Lung (tissue), 12 donors: Measurements from ENCODE around the gene RAPGEF1. TPM values are rescaled to one million over a fixed set of nuclear protein-coding genes. Genes with fewer than 3 reads are reported as not detected.

Experiments
- ATAC-seq: fragments of 200-7000 bp; cut with Tn5 transposase; one replicate; pipeline ENCODE4 v1.9.1; 2020; ENCODE audit warnings: moderate number of reproducible peaks; ENCODE audit not compliant: insufficient read depth, low FRiP score
- DNase-seq, 3 donors: peaks; one replicate each; pipeline ENCODE4 v3.0.0-alpha.2; 2013 to 2017
- H3K27ac ChIP-seq, 2 donors: one replicate each; pipeline ENCODE4 v1.5.1; 2013; ENCODE audit warnings: mild to moderate bottlenecking in 2 of 2, moderate library complexity in 2 of 2, control low read depth in 1 of 2, inconsistent platforms in 1 of 2, low read depth in 1 of 2, low read length in 1 of 2
- H3K27me3 ChIP-seq, 3 donors: one replicate each; pipeline ENCODE4 v1.5.1; 2013; ENCODE audit warnings: low read length in 2 of 3; ENCODE audit not compliant: control insufficient read depth in 3 of 3, insufficient read depth in 3 of 3
- H3K36me3 ChIP-seq, 4 donors: one replicate each; pipeline ENCODE4 v1.5.1; 2013; ENCODE audit warnings: low read length in 4 of 4, mild to moderate bottlenecking in 1 of 4, moderate library complexity in 1 of 4; ENCODE audit not compliant: control insufficient read depth in 4 of 4, insufficient read depth in 4 of 4
- H3K4me1 ChIP-seq, 5 donors: one replicate each; pipeline ENCODE4 v1.5.1; 2013; ENCODE audit warnings: low read length in 5 of 5, mild to moderate bottlenecking in 2 of 5, moderate library complexity in 1 of 5; ENCODE audit not compliant: control insufficient read depth in 5 of 5, insufficient read depth in 5 of 5
- H3K4me3 ChIP-seq: one replicate; pipeline ENCODE4 v1.5.1; 2013; ENCODE audit warnings: mild to moderate bottlenecking, control low read depth, moderate library complexity
- H3K9ac ChIP-seq, 2 donors: one replicate each; pipeline ENCODE4 v1.5.1; 2013; ENCODE audit warnings: low read length in 2 of 2, control low read depth in 1 of 2; ENCODE audit not compliant: insufficient read depth in 1 of 2
- H3K9me3 ChIP-seq, 4 donors: one replicate each; pipeline ENCODE4 v1.5.1; 2013; ENCODE audit warnings: low read length in 3 of 4, mild to moderate bottlenecking in 1 of 4, moderate library complexity in 1 of 4; ENCODE audit not compliant: control insufficient read depth in 4 of 4, insufficient read depth in 3 of 4
- CTCF ChIP-seq: IDR thresholded peaks from 2 replicates; pipeline ENCODE4 v1.5.1; 2012; ENCODE audit warnings: mild to moderate bottlenecking; ENCODE audit errors: control extremely low read depth, extremely low read depth
- WGBS, 2 donors: extraction: QIAGEN DNeasy Blood & Tissue Kit; methylation state at CpG; one replicate each; pipeline ENCODE4 v1.1.7; 2013; 5-methylcytosine and 5-hydroxymethylcytosine counted together
- polyA plus RNA-seq, 2 donors: library from polyadenylated mRNA; stranded (reverse); fragments of 200-250 nt; gene quantifications; one replicate each; pipeline ENCODE4 v1.2.1, GENCODE V29; 2013
- total RNA-seq, 2 donors: library from RNA; depleted of rRNA in 1 of 2; stranded (reverse); fragments of >200 nt in 1 of 2; gene quantifications; one replicate each; pipeline ENCODE4 v1.2.1, GENCODE V29; 2014 to 2021
- donor health status: control.
- donor health status: control.
- donor health status: Bipolar disorder and iron deficiency.
- donor health status: healthy.
- donor health status: DM: yes; HTN: yes; CAD: no.

RAPGEF1 gene
- total and polyA plus RNA-seq, 4 donors, result 38.9 to 134 (median 55.1) TPM

DNA sequence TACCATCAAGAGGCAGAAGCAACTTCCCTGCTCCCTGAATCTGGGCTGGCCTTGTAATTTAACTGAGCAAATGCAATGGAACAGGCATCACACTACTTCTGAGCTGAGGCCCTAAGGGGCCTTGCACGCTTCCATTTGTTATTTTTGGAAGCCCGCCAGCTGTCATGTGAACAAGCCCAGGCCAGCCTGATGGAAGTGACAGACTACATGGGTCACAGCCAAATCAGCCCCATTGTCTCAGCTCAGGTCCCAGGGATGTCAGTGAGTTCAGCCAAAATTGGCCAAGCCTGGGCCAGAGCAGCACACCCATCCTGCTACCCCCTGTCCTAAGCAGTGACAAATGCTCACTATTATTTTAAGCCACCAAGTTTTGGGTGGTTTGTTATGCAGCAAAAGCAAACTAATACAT is 121.8 kb downstream of the RAPGEF1 start:
- ATAC-seq, result no peak
- Histone ChIP-seq H3K27me3 (no peaks in the 10 kb centered on the region), H3K36me3 (peaks cover 10 to 67% (median 24%) of the 10 kb centered on the region in 4 donors), H3K4me1 (peaks cover 0 to 10% (median 0%) of the 10 kb centered on the region in 5 donors), H3K27ac (peak overlapping the region in 1 of 2 donors; percentile 2), H3K4me3 (no peak overlapping the region), H3K9ac (no peak overlapping the region), H3K9me3 (no peaks in the 10 kb centered on the region)
- TF ChIP-seq CTCF, result no peak
- 40 to 61% methylated on average over 2 of the region's 2 CpGs for WGBS, 2 donors
- peak; percentile 56 to 73 (median 69) for DNase-seq

- H3K9me3 ChIP-seq, result no peaks in the 10 kb centered on the region
- ATAC-seq (no peak), DNase-seq (no peak)
- H3K27ac ChIP-seq, result no peak overlapping the region
- peaks cover 10 to 69% (median 24%) of the 10 kb centered on the region in 4 donors for H3K36me3 ChIP-seq
- H3K9ac ChIP-seq, result no peak overlapping the region
- peaks cover 0 to 10% (median 0%) of the 10 kb centered on the region in 5 donors for H3K4me1 ChIP-seq
- WGBS, 2 donors, result 85 to 94% methylated on average over 5 of the region's 5 CpGs
- H3K4me3 ChIP-seq, result no peak overlapping the region
- TF ChIP-seq CTCF, result no peak
- no peaks in the 10 kb centered on the region for H3K27me3 ChIP-seq
Observed at GRCh38 chr9:131617611-131618010, 122.3 kb downstream of the RAPGEF1 start.

- Histone ChIP-seq H3K4me1 (peaks cover 0 to 10% (median 0%) of the 10 kb centered on the region in 5 donors), H3K9ac (no peak overlapping the region), H3K36me3 (peaks cover 10 to 69% (median 22%) of the 10 kb centered on the region in 4 donors), H3K9me3 (no peaks in the 10 kb centered on the region), H3K27me3 (no peaks in the 10 kb centered on the region), H3K27ac (no peak overlapping the region), H3K4me3 (no peak overlapping the region)
- WGBS, 2 donors, result 75% methylated on average over 10 of the region's 10 CpGs
- TF ChIP-seq CTCF, result no peak
- peak in 2 of 3 donors; percentile 47 to 68 for DNase-seq
- no peak for ATAC-seq
Observed at GRCh38 chr9:131616983-131617604, 122.8 kb downstream of the RAPGEF1 start.
